NCI-H2029 treated with DMSO at 0.1 percent for 48 hours (cell line): ENCODE results near the gene C1orf56.

Experiments used
- DNase-seq: peaks from one replicate; lab custom pipeline; 2025; lab: John Stamatoyannopoulos, UW

Gene C1orf56, protein sequence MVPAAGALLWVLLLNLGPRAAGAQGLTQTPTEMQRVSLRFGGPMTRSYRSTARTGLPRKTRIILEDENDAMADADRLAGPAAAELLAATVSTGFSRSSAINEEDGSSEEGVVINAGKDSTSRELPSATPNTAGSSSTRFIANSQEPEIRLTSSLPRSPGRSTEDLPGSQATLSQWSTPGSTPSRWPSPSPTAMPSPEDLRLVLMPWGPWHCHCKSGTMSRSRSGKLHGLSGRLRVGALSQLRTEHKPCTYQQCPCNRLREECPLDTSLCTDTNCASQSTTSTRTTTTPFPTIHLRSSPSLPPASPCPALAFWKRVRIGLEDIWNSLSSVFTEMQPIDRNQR

DNA sequence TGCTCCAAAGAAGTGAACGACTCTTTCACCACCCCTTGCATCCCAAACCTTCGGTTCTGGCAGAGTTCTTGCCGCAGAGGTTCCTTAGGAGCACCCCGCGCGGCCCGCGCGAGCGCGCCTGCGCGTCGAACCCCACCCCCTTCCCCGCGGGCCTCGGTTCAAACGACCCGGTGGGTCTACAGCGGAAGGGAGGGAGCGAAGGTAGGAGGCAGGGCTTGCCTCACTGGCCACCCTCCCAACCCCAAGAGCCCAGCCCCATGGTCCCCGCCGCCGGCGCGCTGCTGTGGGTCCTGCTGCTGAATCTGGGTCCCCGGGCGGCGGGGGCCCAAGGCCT, at the start of gene C1orf56:
TSS of gene C1orf56 (plus strand) at position 161 of the 334 bp plus-strand sequence. CDS start at position 258, 97 bp downstream.
- DNase-seq: peak; percentile 17

DNA sequence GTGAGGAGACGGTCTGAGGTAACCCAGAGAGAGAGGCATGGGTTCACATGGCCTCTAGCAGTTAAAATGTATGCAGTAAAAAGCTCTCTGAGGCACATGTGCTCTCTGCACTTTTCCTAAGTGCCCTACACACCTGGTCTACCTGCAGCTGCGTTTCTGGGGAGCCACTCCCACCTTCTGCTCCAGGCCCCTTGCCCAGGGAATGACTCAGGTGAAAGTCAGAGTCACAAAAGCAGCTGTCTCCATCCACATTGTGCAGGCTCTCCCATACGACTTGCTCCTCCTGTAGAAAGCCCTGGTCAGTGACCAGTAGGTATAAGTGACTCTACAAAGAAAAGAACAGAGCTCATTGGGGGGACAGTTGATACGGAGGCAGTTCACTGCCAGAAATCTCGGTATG, 49.6 kb upstream of the C1orf56 start:
- no peak for DNase-seq

DNA sequence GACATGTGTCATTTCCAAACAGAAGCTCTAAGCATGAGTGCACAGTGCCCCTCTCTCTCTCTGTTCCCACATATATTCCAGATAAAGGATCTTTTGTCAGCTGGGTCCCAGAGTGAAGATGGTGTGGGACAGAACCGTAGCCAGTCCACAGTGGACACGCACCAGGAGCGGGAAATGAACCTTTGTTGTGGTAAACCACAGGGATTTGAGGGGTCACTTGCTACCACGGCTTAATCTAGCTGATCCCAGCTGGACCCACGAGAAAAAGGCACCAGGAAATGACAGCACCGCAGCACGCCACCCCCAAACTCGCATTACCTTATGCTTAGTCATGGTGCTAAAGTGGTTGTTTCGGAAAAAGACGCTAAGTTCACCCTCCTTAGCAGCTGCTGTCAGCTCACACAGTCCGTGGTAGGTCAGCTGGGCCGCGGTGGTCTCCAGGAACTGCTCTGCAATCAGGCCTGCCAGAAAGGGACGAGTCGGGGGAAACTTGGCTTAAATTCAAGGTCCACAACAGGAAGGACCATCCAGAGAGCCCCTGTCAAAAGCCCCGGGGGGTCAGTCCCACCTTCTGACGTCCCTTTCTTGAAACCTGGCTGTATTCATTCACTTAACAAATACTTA, 48.4 kb upstream of the C1orf56 start:
- DNase-seq: no peak

DNA sequence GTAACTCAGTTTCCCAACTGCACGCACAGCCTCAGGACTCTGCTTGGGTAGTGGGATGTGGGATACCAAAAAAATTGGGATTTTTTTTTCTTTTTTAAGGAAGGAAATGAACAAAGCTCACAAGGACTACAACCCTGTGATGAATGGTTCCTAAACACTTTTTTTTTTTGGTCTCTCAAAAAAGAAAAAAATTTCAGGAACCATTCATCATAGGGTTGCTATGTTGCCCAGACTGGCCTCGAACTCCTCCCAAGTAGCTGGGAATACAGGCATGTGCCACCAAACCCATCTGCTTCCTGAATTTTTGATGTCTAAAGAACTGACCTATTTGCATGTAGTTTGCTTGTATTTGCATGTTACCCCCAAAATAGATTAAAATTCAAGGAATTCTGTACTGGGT, 47.6 kb upstream of the C1orf56 start:
- DNase-seq: no peak

DNA sequence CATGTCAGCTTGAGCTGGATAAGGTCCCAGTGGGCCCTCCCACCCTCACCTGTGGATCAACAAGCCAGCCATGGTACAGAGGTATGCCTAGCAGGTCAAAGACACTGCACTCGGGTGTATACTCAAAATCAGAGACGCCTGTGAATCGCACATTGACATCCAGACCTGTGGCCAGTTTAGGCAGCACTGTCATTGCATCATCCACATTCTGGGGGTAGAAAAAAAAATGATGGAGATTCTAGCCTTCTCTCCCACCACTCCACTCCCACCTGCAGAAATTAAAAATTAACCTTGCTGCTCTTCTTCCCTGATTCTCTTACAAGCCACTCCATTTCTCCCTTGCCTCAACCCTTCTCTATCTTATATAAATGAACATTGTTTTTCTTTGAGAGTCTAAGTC, 47.1 kb upstream of the C1orf56 start:
- DNase-seq: no peak

DNA sequence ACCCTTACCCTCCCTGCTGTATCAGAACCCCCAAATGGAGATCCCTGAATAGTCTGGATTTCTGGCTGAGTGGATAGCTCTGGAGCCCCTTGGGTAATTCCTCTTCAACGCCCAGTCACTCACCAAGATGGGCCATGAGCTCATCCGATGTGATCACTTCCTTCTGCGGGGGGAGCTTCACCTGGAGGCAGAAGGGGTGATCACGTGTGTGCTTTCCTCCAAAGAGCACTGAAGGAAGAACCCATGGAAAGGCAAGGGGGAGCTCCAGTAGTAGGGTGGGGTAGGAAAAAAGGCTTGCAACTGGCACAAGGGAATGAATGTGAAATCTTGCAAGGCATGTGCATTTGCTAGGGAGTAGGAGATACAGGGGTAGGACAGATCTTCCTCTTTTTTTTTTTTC, 45.9 kb upstream of the C1orf56 start:
- no peak for DNase-seq

DNA sequence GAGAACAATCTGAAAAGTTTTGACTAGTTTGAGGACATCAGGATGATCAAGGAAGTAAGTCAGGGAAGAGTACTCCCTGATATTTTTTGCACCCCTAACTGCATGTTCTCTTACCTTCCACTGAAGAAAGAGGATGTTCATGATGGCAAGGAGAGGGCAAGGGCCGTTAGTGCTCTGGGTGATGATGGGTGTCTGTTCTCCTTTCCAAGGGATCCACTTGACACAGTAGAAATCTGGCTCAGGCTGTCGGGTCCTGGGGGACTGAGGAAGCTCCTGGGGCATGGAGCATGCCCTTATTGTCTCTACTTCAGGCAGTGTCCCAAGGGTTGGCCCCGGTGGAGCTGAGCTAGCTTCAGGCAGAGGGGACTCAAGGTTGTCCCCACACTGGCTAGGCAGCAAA, 45.5 kb upstream of the C1orf56 start:
- DNase-seq: no peak

DNA sequence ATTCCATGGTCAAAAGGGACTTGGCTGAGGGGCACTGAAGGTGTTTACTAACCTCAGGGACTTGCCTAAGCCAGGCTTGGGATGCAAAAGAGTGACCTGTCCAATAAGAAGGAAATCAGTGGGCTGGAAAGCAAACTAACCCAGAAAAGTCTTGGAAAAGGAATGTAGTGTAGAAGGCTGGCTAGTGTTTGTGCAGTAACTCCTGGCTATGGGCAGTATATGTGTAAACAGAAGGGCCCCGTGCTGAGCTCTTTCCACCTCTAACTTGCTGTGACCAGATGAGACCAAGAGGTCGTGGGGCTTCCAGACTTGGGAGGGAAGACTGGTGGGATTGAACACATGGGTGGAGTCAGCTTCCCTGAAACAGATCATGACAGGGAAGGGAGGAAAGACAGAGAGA, 44.9 kb upstream of the C1orf56 start:
- no peak for DNase-seq

DNA sequence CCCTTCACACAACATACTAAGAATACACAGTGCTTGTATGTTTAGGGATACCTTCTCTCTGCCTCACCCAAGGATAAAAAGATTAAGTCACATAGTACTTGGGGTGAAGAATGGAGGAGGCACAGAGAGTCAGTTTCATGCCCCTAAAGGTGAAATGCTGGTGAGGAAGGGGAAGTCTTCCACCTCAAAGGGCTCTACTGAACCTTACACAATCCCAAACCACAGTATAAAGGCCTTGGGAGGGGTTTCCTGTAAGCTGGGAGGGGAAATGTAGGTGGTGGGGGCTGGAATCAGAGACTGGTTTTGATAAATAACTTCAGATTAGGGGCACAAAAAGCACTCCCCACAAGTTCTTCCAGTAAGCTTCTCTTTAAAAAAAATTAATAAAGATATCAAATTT, 44.4 kb upstream of the C1orf56 start:
- no peak for DNase-seq

DNA sequence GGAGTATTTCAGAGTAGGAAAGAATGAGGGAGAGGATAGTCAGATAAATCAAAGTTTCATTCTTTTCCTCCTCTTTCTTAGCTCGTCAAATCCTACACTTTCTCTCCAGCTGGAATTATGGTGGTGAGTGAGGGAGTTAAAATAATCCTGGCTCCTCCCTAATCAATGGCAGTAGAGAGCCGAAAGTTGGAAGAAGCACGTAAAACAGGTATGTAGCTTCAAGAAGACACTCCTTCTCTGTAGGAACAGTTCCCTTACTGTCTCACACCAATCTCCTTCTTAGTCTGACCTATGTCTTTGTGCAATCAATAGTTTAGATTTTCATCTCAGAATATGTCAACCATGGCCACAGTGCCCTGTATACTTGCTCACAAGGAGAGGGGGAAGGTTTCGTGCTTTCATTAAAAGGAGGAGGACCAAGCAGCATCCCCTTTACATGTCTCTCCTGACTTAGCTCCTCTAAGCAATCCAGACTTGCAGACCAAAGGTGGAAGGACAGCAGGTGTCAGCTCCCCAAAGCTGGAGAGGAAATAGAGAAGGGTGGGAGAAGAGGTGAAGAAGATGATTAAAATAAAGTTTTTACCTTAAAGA, 41.7 kb upstream of the C1orf56 start:
- DNase-seq: no peak

DNA sequence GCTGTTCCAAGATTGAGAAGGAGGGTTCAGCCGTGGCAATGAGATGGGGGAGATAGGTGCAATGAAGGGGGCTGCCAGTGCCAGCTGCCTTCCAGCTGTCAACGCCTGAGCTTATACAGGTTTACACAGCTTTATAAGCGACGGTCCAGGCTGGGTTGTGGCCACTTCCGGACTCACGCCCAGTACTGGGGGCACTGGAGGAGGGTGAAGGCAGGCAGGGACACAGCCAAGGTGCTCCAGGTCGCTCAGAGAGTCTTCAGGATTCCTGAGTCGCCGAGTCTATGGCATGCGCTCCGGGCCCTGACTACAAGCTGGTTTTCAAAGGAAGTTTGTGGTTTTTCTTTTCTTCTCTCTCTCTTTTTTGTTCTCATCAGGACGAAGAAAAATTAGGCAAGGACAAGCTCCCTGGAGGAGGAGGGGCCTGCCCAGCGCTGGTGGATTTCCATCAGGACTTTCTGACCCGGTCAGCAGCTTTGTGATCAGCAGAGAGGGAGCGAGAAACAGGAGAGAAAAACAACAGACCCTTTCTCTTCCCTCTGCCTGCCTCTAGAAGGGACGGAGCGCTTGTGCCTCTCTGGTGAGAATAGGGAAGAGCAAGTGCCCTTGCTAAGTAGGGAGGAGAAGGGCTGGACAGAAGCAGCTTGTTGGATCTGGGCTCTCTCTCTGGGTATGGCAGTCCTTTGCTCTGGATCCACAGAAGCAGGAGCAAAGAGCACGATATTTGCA, 41.1 kb upstream of the C1orf56 start, which contains the start of gene MINDY1:
TSS of gene MINDY1 (minus strand) at position 576 of the 726 bp plus-strand sequence. CDS start 4,285 bp downstream, outside the sequence.
- peak; percentile 72 for DNase-seq

DNA sequence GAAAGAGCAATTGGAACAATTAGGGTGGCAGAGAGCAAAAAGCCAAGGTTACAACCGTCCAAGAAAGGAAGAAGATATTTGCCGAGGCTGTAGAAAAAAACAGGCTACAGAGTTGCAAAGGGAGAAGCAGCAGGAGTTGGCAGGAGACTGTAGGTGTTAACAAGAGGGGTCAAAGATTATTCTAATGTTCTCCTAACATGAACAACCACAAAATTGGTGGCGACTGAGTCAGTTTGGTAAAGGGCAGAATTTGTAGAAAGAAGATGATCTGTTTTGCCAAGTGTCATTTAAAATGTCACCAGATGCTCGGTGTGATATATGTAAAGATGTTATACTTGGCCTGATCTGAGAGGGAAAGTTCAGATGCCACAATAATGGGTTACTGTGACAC, 39.7 kb upstream of the C1orf56 start:
- DNase-seq: no peak

DNA sequence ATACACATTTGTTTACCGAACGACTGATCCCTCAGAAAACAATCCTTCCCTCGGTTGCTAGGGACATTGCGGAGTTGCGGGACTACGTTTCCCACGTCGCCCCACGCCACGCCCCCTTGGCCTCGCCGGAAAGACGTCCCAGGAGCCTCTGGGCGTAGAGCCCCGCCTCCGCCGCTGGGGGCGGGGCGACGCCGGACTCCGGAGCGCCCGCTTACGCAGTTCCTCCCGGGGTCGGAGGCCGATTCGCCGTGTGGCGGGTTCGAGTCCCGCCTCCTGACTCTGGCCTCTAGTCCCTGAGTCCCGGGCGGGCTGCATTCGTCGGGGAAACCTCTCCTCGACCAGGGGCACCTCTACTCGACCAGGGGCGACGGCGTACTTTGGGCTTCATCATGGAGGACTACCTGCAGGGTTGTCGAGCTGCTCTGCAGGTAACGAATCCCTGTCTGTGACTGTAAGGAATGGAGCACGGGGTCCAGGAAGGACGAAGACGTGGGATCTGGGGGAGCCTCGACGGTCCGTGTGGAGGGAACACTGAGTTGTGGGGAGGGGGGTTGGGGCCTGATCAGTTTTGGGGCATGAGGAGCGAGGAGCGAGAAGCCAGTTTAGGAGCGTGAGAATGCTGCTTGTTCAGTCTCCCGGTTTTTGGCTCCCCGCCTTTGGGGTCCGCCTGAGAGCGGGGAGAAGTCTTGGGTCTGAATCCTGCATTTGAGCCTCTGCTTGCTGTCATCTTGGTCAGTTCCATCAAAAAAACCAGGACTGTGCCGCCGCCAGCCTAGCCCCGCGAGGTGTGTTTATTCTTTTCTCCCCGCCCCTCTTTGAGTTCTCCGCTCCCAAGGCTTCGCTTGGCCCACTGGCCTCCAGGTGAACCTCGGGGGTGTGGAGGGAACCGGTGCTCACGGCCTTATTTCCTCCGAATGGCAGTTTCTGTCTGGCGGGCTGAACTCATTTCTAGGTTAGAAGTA, 39.0 kb upstream of the C1orf56 start, which contains the start of gene PRUNE1:
TSS of gene PRUNE1 (plus strand) at position 206 of the 962 bp plus-strand sequence. CDS start at position 390, 184 bp downstream.
- DNase-seq: peak; percentile 78

DNA sequence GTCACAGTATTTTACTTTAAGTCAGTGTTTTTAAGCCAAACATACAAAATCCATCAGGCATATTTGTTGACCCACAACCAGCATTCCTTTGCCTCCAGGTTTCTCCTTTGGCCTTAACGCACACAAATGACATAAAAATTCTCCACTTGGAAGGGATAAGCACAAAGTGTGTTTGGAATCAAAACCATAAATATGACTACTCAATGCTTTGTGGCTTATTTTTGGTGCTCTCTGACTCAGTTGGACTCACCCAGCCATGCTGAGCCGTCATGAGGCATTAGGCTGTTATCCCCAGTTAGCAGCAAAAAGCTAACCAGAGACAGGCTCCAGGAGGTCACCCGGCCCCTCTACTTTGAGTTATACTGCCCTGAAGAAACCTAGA, 38.4 kb upstream of the C1orf56 start:
- DNase-seq: no peak

DNA sequence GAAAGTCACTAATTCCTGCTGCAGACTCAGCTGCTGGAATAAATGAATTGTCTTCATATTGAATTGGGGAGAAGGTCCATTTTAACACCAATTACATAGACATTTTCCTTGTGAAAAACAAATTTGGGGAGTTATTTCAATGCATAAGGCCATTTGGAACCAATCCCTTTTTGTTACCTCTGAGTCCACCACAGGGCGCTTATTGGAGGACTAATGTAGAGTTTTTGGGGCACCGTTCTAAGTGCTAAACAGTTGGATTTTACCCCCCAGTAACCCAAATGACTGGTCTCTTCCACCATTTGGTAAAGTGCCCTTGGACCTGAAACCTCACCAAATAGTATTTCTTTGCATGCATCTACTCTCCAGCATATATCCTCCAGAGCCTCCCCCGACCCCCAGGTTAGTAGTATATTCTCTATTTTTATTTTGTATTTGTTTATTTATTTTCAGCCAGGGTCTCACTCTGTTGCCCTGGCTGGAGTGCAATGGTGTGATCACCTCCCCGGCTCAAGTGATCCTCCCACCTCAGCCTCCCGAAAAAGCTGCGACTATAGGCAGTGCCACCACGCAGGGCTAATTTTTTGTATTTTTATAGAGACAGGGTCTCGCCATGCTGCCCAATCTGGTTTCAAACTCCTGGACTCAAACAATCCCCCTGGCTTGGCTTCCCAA, 37.7 kb upstream of the C1orf56 start:
- no peak for DNase-seq

DNA sequence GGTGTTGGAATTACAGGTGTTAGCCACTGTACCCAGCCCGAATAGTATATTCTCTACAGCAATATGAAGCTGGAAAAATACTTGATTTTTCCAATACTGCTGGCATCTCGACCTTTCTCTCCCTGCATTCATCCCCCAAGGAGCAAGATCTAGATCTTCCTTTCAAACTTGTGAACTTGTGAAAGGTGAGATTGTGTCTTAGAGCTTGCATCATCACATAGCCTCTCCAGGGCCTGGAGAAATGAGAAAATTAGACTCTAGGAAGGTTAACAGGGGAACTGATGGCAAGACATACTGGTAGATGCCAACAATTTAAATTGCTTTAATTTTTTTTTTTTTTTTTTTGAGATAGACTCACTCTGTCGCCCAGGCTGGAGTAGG, 37.2 kb upstream of the C1orf56 start:
- DNase-seq: no peak

DNA sequence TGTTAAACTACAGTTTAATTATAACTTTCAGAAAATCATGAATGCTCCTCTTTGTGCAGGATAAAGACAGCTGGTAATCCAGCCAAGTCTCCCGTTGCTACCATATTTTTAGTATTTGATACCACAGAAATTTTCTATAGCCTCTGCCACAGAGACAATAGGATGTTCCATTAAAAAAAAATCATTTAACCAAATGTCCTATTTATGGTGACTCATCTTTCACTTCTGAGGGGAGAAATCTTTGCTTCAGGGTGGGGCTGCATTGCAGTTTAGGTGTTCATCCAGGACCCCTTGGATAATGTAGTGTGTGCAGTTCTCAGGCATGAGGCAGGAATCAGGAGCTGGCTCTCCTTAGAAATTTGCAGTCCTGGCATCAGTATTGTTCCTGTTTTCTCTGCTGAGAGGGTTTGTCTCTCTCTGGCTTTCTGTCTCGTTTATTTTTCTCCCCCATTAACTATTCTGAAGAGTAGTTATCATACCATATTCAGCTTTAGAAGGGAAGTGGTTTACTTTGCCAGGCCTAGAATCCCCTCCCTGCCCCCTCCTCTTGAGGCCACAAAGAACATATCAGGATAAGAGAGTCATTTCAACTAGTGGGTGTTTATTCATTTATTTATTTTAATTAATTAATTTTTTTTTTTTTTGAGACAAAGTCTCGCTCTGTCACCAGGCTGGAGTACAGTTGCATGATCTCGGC, 36.2 kb upstream of the C1orf56 start:
- DNase-seq: peak; percentile 28

DNA sequence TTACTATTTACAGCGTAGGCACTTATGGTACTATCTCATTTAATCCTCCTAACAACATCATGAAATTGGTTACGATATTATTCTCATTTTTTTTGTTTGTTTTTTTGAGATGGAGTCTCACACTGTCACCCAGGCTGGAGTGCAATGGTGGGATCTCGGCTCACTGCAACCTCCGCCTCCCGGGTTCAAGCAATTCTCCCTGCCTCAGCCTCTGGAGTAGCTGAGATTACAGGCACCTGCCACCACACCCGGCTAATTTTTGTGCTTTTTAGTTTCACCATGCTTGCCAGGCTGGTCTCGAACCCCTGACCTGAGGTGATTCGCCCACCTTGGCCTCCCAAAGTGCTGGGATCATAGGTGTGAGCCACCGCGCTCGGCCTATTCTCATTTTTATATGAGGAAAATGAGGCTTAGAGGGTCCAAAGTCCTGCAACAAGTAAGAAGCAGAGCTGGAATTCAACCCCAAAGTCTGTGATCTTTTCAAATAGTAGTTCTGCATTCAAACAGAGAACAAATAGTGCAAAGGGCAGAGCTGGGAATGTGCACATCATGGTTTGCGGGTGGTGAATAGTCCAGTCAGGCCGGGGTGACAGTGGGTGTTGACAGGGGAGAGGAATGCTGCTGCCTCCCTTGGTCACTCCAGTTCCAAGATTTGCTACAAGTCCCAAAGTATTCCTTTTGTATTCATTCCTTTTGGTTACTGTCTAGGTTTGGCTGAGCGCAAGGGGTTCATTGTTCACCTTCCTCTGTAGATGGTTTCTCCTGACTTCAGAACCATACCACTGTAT, 34.7 kb upstream of the C1orf56 start:
- no peak for DNase-seq

DNA sequence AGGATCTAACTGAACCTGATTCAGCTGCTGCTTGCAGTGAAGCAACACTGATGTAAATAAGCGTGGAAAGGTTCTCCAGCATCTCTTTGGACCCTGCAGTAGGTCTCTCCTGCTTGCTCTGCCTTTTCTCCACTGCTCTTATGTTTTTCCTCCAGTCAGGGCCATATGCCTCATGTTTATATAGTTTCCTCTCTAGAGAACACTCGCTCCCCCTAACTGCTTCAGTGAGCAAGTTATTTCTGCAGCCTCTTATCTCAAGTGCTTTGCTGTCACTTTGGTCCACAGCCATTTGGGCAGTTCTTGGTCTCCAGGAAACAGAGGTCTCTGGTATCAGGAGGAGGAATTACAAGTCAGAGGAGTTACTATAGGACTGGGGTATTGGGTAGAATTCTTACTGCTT, 34.0 kb upstream of the C1orf56 start:
- peak; percentile 24 for DNase-seq
